ENCODE measurements around the gene ZNF154.

Gene ZNF154

DNA sequence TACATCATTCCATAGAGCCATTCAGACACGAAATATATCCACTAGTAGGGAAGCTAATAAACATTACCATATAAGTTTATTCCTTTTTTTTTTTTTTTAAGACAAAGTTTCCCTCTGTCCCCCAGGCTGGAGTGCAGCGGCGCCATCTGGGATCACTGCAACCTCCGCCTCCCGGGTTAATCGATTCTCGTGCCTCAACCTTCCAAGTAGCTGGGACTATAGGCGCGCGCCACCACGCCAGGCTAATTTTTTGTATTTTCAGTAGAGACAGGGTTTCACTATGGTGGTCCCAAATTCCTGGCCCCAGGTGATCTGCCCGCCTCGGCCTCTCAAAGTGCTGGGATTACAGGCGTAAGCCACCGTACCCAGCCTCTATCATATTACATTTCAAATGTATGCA is 612 bp upstream of the ZNF154 start:
- H3K4me3 ChIP-seq (ENCODE audit: control insufficient read depth, low read depth, low read length): no peak overlapping the region
- DNase-seq (ENCODE audit: low read depth): no peak
- TF ChIP-seq, protein P1, sequence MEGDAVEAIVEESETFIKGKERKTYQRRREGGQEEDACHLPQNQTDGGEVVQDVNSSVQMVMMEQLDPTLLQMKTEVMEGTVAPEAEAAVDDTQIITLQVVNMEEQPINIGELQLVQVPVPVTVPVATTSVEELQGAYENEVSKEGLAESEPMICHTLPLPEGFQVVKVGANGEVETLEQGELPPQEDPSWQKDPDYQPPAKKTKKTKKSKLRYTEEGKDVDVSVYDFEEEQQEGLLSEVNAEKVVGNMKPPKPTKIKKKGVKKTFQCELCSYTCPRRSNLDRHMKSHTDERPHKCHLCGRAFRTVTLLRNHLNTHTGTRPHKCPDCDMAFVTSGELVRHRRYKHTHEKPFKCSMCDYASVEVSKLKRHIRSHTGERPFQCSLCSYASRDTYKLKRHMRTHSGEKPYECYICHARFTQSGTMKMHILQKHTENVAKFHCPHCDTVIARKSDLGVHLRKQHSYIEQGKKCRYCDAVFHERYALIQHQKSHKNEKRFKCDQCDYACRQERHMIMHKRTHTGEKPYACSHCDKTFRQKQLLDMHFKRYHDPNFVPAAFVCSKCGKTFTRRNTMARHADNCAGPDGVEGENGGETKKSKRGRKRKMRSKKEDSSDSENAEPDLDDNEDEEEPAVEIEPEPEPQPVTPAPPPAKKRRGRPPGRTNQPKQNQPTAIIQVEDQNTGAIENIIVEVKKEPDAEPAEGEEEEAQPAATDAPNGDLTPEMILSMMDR (IDR thresholded peaks at IDR 0.05; ENCODE audit: control insufficient read depth, insufficient read depth, low read depth, low read length, missing control alignments): no peak

- H3K4me3 ChIP-seq (ENCODE audit: control insufficient read depth, low read depth, low read length): no peak overlapping the region
- no peak for DNase-seq (ENCODE audit: low read depth)
- TF ChIP-seq, protein P1 (IDR thresholded peaks at IDR 0.05; ENCODE audit: control insufficient read depth, insufficient read depth, low read depth, low read length, missing control alignments): no peak
Measured at GRCh38 chr19:57706346-57706745, 2.7 kb downstream of the ZNF154 start.

DNA sequence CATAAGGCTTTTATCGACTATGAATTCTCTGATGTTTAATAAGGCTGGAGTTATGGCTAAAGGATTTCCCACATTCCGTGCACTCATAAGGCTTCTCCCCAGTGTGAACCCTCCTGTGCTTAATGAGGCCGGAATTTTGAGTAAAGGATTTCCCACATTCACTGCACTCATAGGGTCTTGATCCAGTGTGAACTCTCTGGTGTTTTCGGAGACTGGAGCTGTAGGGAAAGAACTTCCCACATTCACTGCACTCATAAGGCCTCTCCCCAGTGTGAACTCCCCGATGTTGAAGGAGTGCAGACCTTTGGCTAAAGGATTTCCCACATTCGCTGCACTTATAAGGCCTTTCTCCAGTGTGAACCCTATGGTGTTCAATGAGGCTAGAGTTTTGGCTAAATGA is 7.4 kb downstream of the ZNF154 start:
- no peak for DNase-seq (ENCODE audit: low read depth)
- TF ChIP-seq, protein P1 (IDR thresholded peaks at IDR 0.05; ENCODE audit: control insufficient read depth, insufficient read depth, low read depth, low read length, missing control alignments): no peak
- no peak overlapping the region for H3K4me3 ChIP-seq (ENCODE audit: control insufficient read depth, low read depth, low read length)

- TF ChIP-seq, protein P1 (IDR thresholded peaks at IDR 0.05; ENCODE audit: control insufficient read depth, insufficient read depth, low read depth, low read length, missing control alignments): no peak
- no peak for DNase-seq (ENCODE audit: low read depth)
- H3K4me3 ChIP-seq (ENCODE audit: control insufficient read depth, low read depth, low read length): no peak overlapping the region
Measured at GRCh38 chr19:57689750-57690149, 19.3 kb downstream of the ZNF154 start.

DNA sequence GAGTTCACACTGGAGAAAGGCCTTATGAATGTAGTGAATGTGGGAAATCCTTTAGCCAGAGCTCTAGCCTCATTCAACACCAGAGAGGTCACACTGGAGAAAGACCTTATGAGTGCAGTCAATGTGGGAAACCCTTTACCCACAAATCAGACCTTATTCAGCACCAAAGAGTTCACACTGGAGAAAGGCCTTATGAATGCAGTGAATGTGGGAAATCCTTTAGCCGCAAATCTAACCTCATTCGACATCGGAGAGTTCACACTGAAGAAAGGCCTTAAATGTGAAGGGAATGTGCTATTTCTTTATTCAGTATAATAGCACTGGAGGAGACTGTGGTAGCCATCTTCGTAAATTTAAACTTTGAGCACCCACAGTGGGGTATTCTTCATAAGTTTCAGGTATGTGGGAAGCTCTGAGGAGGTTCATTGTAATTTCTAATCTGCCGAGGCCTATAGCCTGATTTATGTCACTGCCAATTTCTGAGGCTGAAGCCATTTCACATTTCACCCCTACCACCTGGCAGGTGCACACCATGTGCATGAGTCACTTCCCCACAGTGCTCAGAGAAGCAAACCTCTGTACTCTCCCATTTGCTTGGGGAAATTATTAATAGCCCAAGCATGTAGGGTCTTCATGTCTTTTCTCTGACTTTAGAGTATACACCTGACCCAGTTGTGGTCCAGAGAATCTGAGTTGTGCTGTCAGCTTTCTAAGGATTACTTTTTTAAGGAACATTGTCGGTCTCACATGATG is 20.8 kb downstream of the ZNF154 start:
- no peak overlapping the region for H3K4me3 ChIP-seq (ENCODE audit: control insufficient read depth, low read depth, low read length)
- no peak for DNase-seq (ENCODE audit: low read depth)
- TF ChIP-seq, protein P1 (IDR thresholded peaks at IDR 0.05; ENCODE audit: control insufficient read depth, insufficient read depth, low read depth, low read length, missing control alignments): no peak

GRCh38 chr19:57687363-57688010 is 21.5 kb downstream of the ZNF154 start:
- DNase-seq (ENCODE audit: low read depth): no peak
- TF ChIP-seq, protein P1 (IDR thresholded peaks at IDR 0.05; ENCODE audit: control insufficient read depth, insufficient read depth, low read depth, low read length, missing control alignments): no peak
- no peak overlapping the region for H3K4me3 ChIP-seq (ENCODE audit: control insufficient read depth, low read depth, low read length)
